CD4-positive, alpha-beta T cell treated with Interferon gamma for 1 hour (primary cell): ENCODE results near the gene GRIK4.
A peak's percentile ranks its signal among the peaks of the same experiment; 100 is the strongest.
"Not testable (repeated sequence)": the region's sequence is repeated elsewhere in the genome, so short reads cannot be mapped to it uniquely, and the experiment has no call there.

Source experiments
- DNase-seq: peaks from one replicate; pipeline ENCODE4 v3.0.0-alpha.2; 2020

GRIK4 gene

GRCh38 chr11:120988603-120989002 is 477.1 kb downstream of the GRIK4 start:
- no peak for DNase-seq

- no peak for DNase-seq
These were observed 480.5 kb downstream of the GRIK4 start for GRCh38 chr11:120991830-120992686.

- no peak for DNase-seq
These were observed 482.7 kb downstream of the GRIK4 start for GRCh38 chr11:120994091-120994859.

GRCh38 chr11:120995184-120995583 is 483.6 kb downstream of the GRIK4 start:
- no peak for DNase-seq

DNA sequence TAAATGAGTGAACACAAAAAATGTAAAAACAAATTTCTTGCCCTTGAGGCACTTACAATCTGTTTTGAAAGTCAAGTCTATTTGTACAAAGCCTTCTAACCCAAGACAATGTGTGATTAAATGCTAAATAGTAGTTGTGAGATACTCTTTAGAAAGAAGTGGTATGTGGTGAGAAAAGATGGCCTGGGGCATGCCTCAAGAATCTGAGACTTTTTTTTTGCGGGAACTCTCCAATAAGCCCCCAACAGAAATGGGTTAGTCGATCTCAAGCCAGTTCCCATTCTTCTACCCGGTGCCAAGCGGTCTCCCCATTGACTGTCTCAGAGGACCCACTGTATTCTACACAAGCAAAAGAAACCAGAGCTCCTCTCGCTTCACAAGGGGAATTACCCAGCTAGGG is 485.4 kb downstream of the GRIK4 start:
- DNase-seq: no peak

GRCh38 chr11:120998581-120998980 is 487.0 kb downstream of the GRIK4 start:
- DNase-seq: no peak

- no peak for DNase-seq
These were observed 492.8 kb downstream of the GRIK4 start for GRCh38 chr11:121004206-121004840.

DNA sequence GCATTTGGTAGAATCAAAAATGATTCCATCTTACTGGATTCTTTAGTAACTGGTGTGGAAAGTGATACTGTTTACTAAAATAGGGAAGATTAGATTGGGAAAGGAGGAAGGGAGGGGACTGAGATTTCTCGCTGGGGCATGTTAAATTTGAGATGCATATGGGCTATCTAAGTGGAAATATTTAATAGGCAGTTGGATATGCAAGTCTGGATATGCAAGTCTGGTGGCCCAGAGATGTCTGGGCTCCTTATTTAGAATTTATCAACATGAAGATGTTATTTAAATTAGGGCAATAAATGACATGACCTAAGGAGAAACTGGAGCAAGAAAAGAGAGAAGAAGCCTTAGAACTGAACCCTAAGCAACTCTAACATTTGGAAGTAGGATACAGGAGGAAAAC is 495.4 kb downstream of the GRIK4 start:
- no peak for DNase-seq

GRCh38 chr11:121008551-121008950 is 497.0 kb downstream of the GRIK4 start:
- no peak for DNase-seq

- no peak for DNase-seq
These were observed 500.5 kb downstream of the GRIK4 start for GRCh38 chr11:121012091-121012490.

- DNase-seq: no peak
These were observed 507.2 kb downstream of the GRIK4 start for GRCh38 chr11:121018746-121019145.

DNA sequence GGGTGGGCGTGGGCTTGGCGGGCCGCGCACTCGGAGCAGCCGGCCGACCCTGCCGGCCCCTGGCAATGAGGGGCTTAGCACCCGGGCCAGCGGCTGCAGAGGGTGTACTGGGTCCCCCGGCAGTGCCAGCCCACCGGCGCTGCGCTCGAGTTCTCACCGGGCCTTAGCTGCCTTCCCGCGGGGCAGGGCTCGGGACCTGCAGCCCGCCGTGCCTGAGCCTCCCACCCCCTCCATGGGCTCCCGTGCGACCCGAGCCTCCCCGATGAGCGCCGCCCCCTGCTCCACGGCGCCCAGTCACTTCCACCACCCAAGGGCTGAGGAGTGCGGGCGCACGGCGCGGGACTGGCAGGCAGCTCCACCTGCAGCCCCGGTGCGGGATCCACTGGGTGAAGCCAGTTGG is 510.2 kb downstream of the GRIK4 start:
- DNase-seq: not testable (repeated sequence)

GRCh38 chr11:121023848-121024751 is 512.6 kb downstream of the GRIK4 start, which contains the start of gene TBCEL:
Gene TBCEL (plus strand): TSS chr11:121024102. CDS start chr11:121045691, 21,589 bp downstream.
- peak; percentile 87 for DNase-seq

DNA sequence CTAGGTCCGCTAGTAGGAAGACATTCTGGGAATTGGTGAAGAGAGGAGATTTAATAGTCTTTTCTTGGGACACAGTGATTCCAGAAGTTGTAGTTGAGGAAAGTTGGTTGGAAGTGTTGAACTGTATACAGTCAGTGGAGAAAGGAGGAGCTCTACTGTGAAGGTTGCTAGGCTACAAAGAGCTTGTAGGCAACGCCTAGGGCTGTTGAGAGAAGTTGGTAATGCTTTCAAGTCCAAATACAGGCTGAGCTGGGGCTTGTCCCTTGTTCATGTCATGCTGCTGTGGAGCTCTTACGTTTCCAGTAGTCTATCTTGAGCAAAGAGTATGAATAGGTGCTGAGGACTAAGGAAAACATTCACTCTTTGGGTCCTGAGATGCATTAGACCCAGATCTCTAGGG is 513.4 kb downstream of the GRIK4 start:
- no peak for DNase-seq

DNA sequence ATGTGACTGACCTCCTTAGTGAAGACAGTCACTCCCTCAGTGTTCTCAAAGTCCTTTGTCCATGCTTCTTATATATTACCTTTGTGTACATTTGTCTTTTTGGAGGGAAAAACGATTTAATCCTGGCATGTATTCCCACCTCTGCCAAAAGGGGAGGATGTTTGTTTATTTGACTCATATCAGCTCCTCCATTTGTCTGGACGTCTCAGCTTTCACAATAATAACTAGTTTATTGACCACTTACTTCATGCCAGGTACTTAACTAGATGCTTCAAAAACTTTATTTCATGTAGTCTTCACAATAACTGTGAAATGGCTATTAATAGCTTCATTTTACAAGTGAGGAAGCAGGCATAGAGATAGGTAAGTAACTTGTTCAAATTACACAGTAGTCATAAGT is 517.6 kb downstream of the GRIK4 start:
- DNase-seq: no peak

- no peak for DNase-seq
These were observed 518.4 kb downstream of the GRIK4 start for GRCh38 chr11:121029813-121030445.

DNA sequence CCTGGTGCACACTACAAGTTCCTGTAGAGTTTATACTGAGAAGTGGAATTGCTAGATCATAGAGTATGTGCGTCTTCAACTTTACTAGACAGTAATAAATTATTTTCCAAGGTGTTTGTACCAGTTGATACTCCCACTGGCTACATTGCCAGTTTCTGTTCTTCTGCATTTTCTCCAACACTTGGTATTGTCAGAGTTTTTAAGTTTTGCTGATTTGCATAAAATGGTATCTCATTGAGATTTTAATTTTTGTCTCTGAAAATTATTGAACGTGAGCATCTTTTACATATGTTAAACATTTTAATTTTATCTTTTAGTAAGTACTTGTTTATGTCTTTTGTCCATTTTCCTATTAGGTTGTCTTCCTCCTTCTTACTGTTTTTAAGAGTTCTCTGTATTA is 519.6 kb downstream of the GRIK4 start:
- DNase-seq: no peak

DNA sequence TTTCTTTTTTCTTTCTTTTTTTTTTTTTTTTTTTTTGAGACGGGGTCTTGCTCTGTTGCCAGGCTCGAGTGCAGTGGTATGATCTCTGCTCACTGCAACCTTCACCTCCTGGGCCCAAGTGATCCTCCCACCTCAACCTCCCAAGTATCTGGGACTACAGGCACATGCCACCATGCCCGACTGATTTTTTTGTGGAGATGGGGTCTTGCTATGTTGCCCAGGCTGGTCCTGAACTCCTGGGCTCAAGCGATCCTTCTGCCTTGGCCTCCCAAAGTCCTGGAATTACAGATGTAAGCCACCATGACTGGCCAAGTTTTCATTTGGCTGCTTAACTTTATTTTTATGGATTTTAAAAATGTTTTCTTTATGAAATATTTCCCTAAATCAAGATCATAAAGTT is 520.1 kb downstream of the GRIK4 start:
- DNase-seq: not testable (repeated sequence)

DNA sequence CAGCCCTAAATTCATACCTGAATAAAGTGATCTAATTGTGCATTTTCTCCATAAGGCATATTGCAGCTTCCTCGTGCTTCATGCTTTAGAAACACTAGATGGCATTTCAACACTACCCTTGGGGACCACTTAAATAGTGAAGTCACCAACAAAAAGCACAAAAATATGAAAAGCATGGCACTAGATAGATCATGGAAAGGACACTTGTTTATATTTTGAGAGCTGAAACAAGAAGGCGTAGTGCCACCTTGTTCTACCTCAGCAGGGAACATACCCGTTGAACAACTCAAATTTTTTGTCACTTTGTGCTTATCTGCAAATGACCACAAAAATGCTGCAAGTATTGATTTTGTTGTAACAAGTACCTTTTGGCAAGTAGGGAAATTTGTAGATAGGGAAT is 521.0 kb downstream of the GRIK4 start:
- DNase-seq: no peak

DNA sequence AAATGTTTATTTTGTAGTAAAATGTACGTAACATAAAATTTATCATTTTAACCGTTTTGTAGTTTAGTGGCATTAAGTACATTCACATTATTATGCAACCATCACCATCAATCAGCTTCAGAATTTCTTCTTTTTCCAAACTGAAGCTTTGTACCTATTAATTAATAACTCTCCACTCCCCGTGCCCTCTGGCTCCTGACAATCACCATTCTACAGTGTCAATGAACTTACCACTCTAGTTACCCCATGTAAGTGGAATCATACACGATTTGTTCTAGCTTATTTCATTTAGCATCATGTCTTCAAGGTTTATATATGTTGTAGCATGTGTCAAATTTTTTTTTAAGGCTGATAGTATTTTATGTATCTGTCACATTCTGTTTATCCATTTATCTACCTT is 522.1 kb downstream of the GRIK4 start:
- no peak for DNase-seq

GRCh38 chr11:121035169-121035755 is 523.7 kb downstream of the GRIK4 start:
- DNase-seq: no peak

GRCh38 chr11:121035780-121036179 is 524.2 kb downstream of the GRIK4 start:
- DNase-seq: no peak
